Stimulated activated CD4-positive, alpha-beta T cell treated with anti-CD3 and anti-CD28 coated beads, Interleukin-4, amount 100 ng/mL, for 4 hours (primary cell): ENCODE measurements around the gene DNAJA1.
"Not testable (repeated sequence)": the region's sequence is repeated elsewhere in the genome, so short reads cannot be mapped to it uniquely, and the experiment has no call there.

Experiments
- DNase-seq, 2 experiments: peaks; one replicate each; pipeline ENCODE4 v3.0.0-alpha.2; 2020

The DNAJA1 gene

GRCh38 chr9:33024966-33025571 is at the start of gene DNAJA1:
DNAJA1 (plus strand) TSS chr9:33025273; CDS start chr9:33026485, 1,212 bp downstream.
- DNase-seq: peak; percentile 95 to 98

GRCh38 chr9:32978051-32978450 is 47.0 kb upstream of the DNAJA1 start:
- no peak for DNase-seq

GRCh38 chr9:32986971-32987370 is 38.1 kb upstream of the DNAJA1 start:
- DNase-seq: no peak

GRCh38 chr9:32989660-32990059 is 35.4 kb upstream of the DNAJA1 start:
- no peak for DNase-seq

GRCh38 chr9:32991897-32992594 is 33.0 kb upstream of the DNAJA1 start:
- DNase-seq: no peak

GRCh38 chr9:32992595-32993238 is 32.4 kb upstream of the DNAJA1 start:
- DNase-seq: no peak

- DNase-seq: peak in 1 of 2 experiments; percentile 10
Observed at GRCh38 chr9:33000682-33001055, 24.4 kb upstream of the DNAJA1 start.

GRCh38 chr9:33005335-33005734 is 19.7 kb upstream of the DNAJA1 start:
- not testable (repeated sequence) for DNase-seq

GRCh38 chr9:33007755-33008154 is 17.3 kb upstream of the DNAJA1 start:
- no peak for DNase-seq

GRCh38 chr9:33011831-33012230 is 13.2 kb upstream of the DNAJA1 start:
- no peak for DNase-seq

- no peak for DNase-seq
Observed at GRCh38 chr9:33012328-33013069, 12.6 kb upstream of the DNAJA1 start.

- no peak for DNase-seq
Observed at GRCh38 chr9:33013962-33014664, 11.0 kb upstream of the DNAJA1 start.

- no peak for DNase-seq
Observed at GRCh38 chr9:33014665-33015014, 10.4 kb upstream of the DNAJA1 start.

GRCh38 chr9:33017283-33018041 is 7.6 kb upstream of the DNAJA1 start:
- no peak for DNase-seq

- DNase-seq: no peak
Observed at GRCh38 chr9:33019797-33020196, 5.3 kb upstream of the DNAJA1 start.

GRCh38 chr9:33022303-33022702 is 2.8 kb upstream of the DNAJA1 start:
- DNase-seq: no peak

GRCh38 chr9:33022755-33023154 is 2.3 kb upstream of the DNAJA1 start:
- no peak for DNase-seq

- DNase-seq: no peak
Observed at GRCh38 chr9:33023661-33024060, 1.4 kb upstream of the DNAJA1 start.

GRCh38 chr9:33024126-33024965 is 727 bp upstream of the DNAJA1 start:
- peak in 1 of 2 experiments; percentile 30 for DNase-seq

- peak; percentile 82 for DNase-seq
Observed at GRCh38 chr9:33025572-33026342, 684 bp downstream of the DNAJA1 start.
